CD4-positive, alpha-beta memory T cell (primary cell): ENCODE data around the gene SNX27. TPM values are rescaled to one million over a fixed set of nuclear protein-coding genes. Genes with fewer than 3 reads are reported as not detected.

Experiments used
- CTCF ChIA-PET: fragments of 350-600 bp; sonication (Branson Sonifier 250); formaldehyde crosslinking; loops from one replicate; lab custom pipeline; 2021; ENCODE audit warnings: inconsistent platforms; ENCODE audit not compliant: partially characterized antibody; lab: Charles Lee
- POLR2A ChIA-PET: fragments of 350-600 bp; sonication (Branson Sonifier 250); formaldehyde crosslinking; loops from one replicate; lab custom pipeline; 2021; ENCODE audit not compliant: partially characterized antibody; lab: Charles Lee
- DNase-seq, 5 donors: peaks; one replicate each; pipeline versions ENCODE4 v3.0.0 to v3.0.0-alpha.2; 2020 to 2022; ENCODE audit warnings: mixed read lengths in 1 of 5
- H3K27ac ChIP-seq: one replicate; pipeline ENCODE4 v1.7.0; 2013; ENCODE audit warnings: low read depth, low read length
- H3K27me3 ChIP-seq: 2 replicates; pipeline ENCODE4 v1.7.0; 2013; ENCODE audit warnings: mild to moderate bottlenecking, low read length, moderate library complexity; ENCODE audit not compliant: insufficient read depth
- H3K36me3 ChIP-seq: 2 replicates; pipeline ENCODE4 v1.7.0; 2013; ENCODE audit warnings: mild to moderate bottlenecking, low read length, moderate library complexity; ENCODE audit not compliant: insufficient read depth
- H3K4me1 ChIP-seq: 2 replicates; pipeline ENCODE4 v1.7.0; 2013; ENCODE audit warnings: mild to moderate bottlenecking, low read length, moderate library complexity; ENCODE audit not compliant: insufficient read depth
- H3K4me3 ChIP-seq, 2 donors: one replicate each; pipeline ENCODE4 v1.7.0; 2013; ENCODE audit warnings: low read length in 2 of 2, mild to moderate bottlenecking in 1 of 2
- H3K9me3 ChIP-seq, 2 donors: one replicate each; pipeline ENCODE4 v1.7.0; 2013; ENCODE audit warnings: low read length in 2 of 2, control low read depth in 1 of 2; ENCODE audit not compliant: control insufficient read depth in 1 of 2
- H3K27ac Mint-ChIP-seq, 7 donors: one replicate each; pipeline ENCODE4 v1.8.0; 2020 to 2021; ENCODE audit warnings: mixed read lengths in 7 of 7, mild to moderate bottlenecking in 6 of 7, inconsistent platforms in 3 of 7, moderate library complexity in 3 of 7
- H3K27me3 Mint-ChIP-seq, 2 donors: one replicate each; pipeline ENCODE4 v1.8.0; 2020 to 2021; ENCODE audit warnings: mixed read lengths in 2 of 2
- H3K36me3 Mint-ChIP-seq, 2 donors: one replicate each; pipeline ENCODE4 v1.8.0; 2020 to 2021; ENCODE audit warnings: mixed read lengths in 2 of 2, inconsistent platforms in 1 of 2, mild to moderate bottlenecking in 1 of 2
- H3K4me1 Mint-ChIP-seq, 4 donors: one replicate each; pipeline ENCODE4 v1.8.0; 2020 to 2021; ENCODE audit warnings: mixed read lengths in 4 of 4, mild to moderate bottlenecking in 1 of 4
- H3K4me3 Mint-ChIP-seq, 8 donors: one replicate each; pipeline ENCODE4 v1.8.0; 2020 to 2021; ENCODE audit warnings: mixed read lengths in 8 of 8, mild to moderate bottlenecking in 7 of 8, moderate library complexity in 6 of 8, inconsistent platforms in 3 of 8
- H3K9me3 Mint-ChIP-seq, 8 donors: one replicate each; pipeline ENCODE4 v1.8.0; 2020 to 2021; ENCODE audit warnings: mixed read lengths in 8 of 8, mild to moderate bottlenecking in 5 of 8, inconsistent platforms in 3 of 8, moderate library complexity in 1 of 8
- intact Hi-C: fragments of 100-400 bp; cut with micrococcal nuclease; formaldehyde crosslinking; loops from one replicate; pipeline ENCODE4 v1.15.1; 2023
- polyA plus RNA-seq, 2 donors: library from polyadenylated mRNA; unstranded; fragments of 300-500 nt; fragmentation: Illumina TruSeq; gene quantifications; one replicate each; pipeline ENCODE4 v1.2.3, GENCODE V29; 2021
- total RNA-seq, 2 experiments: library from RNA; stranded (reverse); gene quantifications; one replicate each; pipeline ENCODE4 v1.2.3, GENCODE V29; 2021

The SNX27 gene
- total RNA-seq (10 to 100 TPM; 40.0 to 44.3 TPM), polyA plus RNA-seq (10 to 100 TPM in 1 of 2 donors, 1 to 10 TPM in 1; 7.5 to 14.2 TPM)

- Histone ChIP-seq H3K4me3 (peak within 1 kb of the TSS; percentile 73 to 77), H3K27me3 (no peaks in the 10 kb centered on the region), H3K36me3 (peaks cover 6% of the 10 kb centered on the region), H3K9me3 (no peaks in the 10 kb centered on the region), H3K4me1 (peaks cover 32% of the 10 kb centered on the region), H3K27ac (peak within 1 kb of the TSS; percentile 87)
- CTCF ChIA-PET, result interaction anchor here (1.0 kb wide), 2 partner anchors 18 to 168 kb away, joined by 3 to 4 read pairs; no protein-coding TSS in a partner anchor
- Mint-ChIP-seq H3K27ac (peak within 1 kb of the TSS; percentile 89 to 99 (median 97)), H3K4me3 (peak within 1 kb of the TSS; percentile 98 to 100 (median 99)), H3K4me1 (peaks cover 31 to 46% (median 39%) of the 10 kb centered on the region in 4 donors), H3K27me3 (peaks cover 0 to 1% of the 10 kb centered on the region in 2 donors), H3K36me3 (peaks cover 4 to 13% of the 10 kb centered on the region in 2 donors), H3K9me3 (no peaks in the 10 kb centered on the region)
- POLR2A ChIA-PET, result interaction anchor here (0.6 to 1.8 kb wide), 10 partner anchors 9 to 293 kb away, joined by 3 to 7 read pairs (median 3); partner anchors contain the start of genes C2CD4D, MRPL9 and POGZ
- intact Hi-C loops, result loop anchor here (1.0 to 5.0 kb wide), 5 partner anchors 18 to 225 kb away; partner anchors contain the start of genes C2CD4D, CGN, POGZ and TDRKH
- peak; percentile 87 to 96 (median 89) for DNase-seq
These were observed at the start of gene SNX27 for GRCh38 chr1:151611832-151612500. SNX27 (plus strand) TSS chr1:151612050; CDS start chr1:151612202, 152 bp downstream.

- Histone ChIP-seq H3K4me1 (no peaks in the 10 kb centered on the region), H3K36me3 (no peaks in the 10 kb centered on the region), H3K27me3 (no peaks in the 10 kb centered on the region), H3K9me3 (no peaks in the 10 kb centered on the region), H3K27ac (no peak overlapping the region), H3K4me3 (no peak overlapping the region)
- Mint-ChIP-seq H3K4me3 (no peak overlapping the region), H3K27me3 (no peaks in the 10 kb centered on the region), H3K4me1 (no peaks in the 10 kb centered on the region), H3K27ac (peak overlapping the region in 1 of 7 donors; percentile 77), H3K36me3 (peaks cover 0 to 22% of the 10 kb centered on the region in 2 donors), H3K9me3 (no peaks in the 10 kb centered on the region)
- DNase-seq, result no peak
- ChIA-PET CTCF (interaction anchor here (0.7 to 1.1 kb wide), 2 partner anchors 31 to 51 kb away, joined by 3 to 4 read pairs; partner anchors contain the start of gene CGN), POLR2A (no interaction called here)
- intact Hi-C loops, result no loop called here
These were observed 49.2 kb upstream of the SNX27 start for GRCh38 chr1:151562661-151563060.

- H3K4me1 Mint-ChIP-seq, result peaks cover 0 to 4% (median 2%) of the 10 kb centered on the region in 4 donors
These were observed 48.5 kb upstream of the SNX27 start for GRCh38 chr1:151563376-151563775.

GRCh38 chr1:151565502-151566189 is 46.2 kb upstream of the SNX27 start:
- Histone ChIP-seq H3K9me3 (no peaks in the 10 kb centered on the region), H3K4me1 (peaks cover 20% of the 10 kb centered on the region), H3K36me3 (no peaks in the 10 kb centered on the region), H3K27me3 (no peaks in the 10 kb centered on the region), H3K27ac (no peak overlapping the region), H3K4me3 (no peak overlapping the region)
- Mint-ChIP-seq H3K4me3 (no peak overlapping the region), H3K4me1 (peaks cover 4 to 17% (median 10%) of the 10 kb centered on the region in 4 donors), H3K27me3 (no peaks in the 10 kb centered on the region), H3K27ac (peak overlapping the region in 1 of 7 donors; percentile 35), H3K9me3 (no peaks in the 10 kb centered on the region), H3K36me3 (peaks cover 0 to 26% of the 10 kb centered on the region in 2 donors)
- intact Hi-C loops, result no loop called here
- DNase-seq, result no peak
- ChIA-PET CTCF (interaction anchor here (1.1 kb wide), 1 partner anchor 29 kb away, joined by 3 read pairs; no protein-coding TSS in a partner anchor), POLR2A (no interaction called here)

More at GRCh38 chr1:151563376-151563775, 48.5 kb upstream of the SNX27 start:
- H3K4me1 ChIP-seq, result peaks cover 5% of the 10 kb centered on the region
- H3K36me3 Mint-ChIP-seq, result peaks cover 0 to 26% of the 10 kb centered on the region in 2 donors
- H3K27me3 Mint-ChIP-seq, result no peaks in the 10 kb centered on the region
- H3K27ac Mint-ChIP-seq, result no peak overlapping the region
- no peak overlapping the region for H3K4me3 ChIP-seq
- H3K27ac ChIP-seq, result no peak overlapping the region
- no peaks in the 10 kb centered on the region for H3K9me3 Mint-ChIP-seq
- POLR2A ChIA-PET, result no interaction called here
- no peaks in the 10 kb centered on the region for H3K27me3 ChIP-seq
- CTCF ChIA-PET, result no interaction called here
- H3K9me3 ChIP-seq, result no peaks in the 10 kb centered on the region
- intact Hi-C loops, result no loop called here
- no peak for DNase-seq
- H3K4me3 Mint-ChIP-seq, result no peak overlapping the region
- no peaks in the 10 kb centered on the region for H3K36me3 ChIP-seq

GRCh38 chr1:151568626-151569088 is 43.2 kb upstream of the SNX27 start:
- H3K27ac Mint-ChIP-seq, result peak overlapping the region; percentile 15 to 89 (median 79)
- peaks cover 4 to 17% (median 10%) of the 10 kb centered on the region in 4 donors for H3K4me1 Mint-ChIP-seq
- H3K9me3 Mint-ChIP-seq, result no peaks in the 10 kb centered on the region
- no peaks in the 10 kb centered on the region for H3K36me3 ChIP-seq
- peaks cover 20% of the 10 kb centered on the region for H3K4me1 ChIP-seq
- no peak overlapping the region for H3K4me3 ChIP-seq
- intact Hi-C loops, result no loop called here
- ChIA-PET POLR2A (no interaction called here), CTCF (no interaction called here)
- no peaks in the 10 kb centered on the region for H3K9me3 ChIP-seq
- peaks cover 3 to 24% of the 10 kb centered on the region in 2 donors for H3K36me3 Mint-ChIP-seq
- no peak overlapping the region for H3K4me3 Mint-ChIP-seq
- H3K27ac ChIP-seq, result peak overlapping the region; percentile 33
- no peaks in the 10 kb centered on the region for H3K27me3 Mint-ChIP-seq
- DNase-seq, result peak; percentile 33 to 87 (median 66)
- no peaks in the 10 kb centered on the region for H3K27me3 ChIP-seq

- Mint-ChIP-seq H3K27ac (peak overlapping the region in 1 of 7 donors; percentile 30), H3K9me3 (no peaks in the 10 kb centered on the region)
- CTCF ChIA-PET, result no interaction called here
These were observed 41.0 kb upstream of the SNX27 start for GRCh38 chr1:151570819-151571218.

More at GRCh38 chr1:151570819-151571218, 41.0 kb upstream of the SNX27 start:
- no peak overlapping the region for H3K27ac ChIP-seq
- no peaks in the 10 kb centered on the region for H3K27me3 ChIP-seq
- intact Hi-C loops, result no loop called here
- H3K27me3 Mint-ChIP-seq, result no peaks in the 10 kb centered on the region
- no peak overlapping the region for H3K4me3 ChIP-seq
- H3K4me1 ChIP-seq, result peaks cover 20% of the 10 kb centered on the region
- H3K4me3 Mint-ChIP-seq, result no peak overlapping the region
- no peak for DNase-seq
- POLR2A ChIA-PET, result interaction anchor here (0.7 kb wide), 1 partner anchor 146 kb away, joined by 3 read pairs; no protein-coding TSS in a partner anchor
- H3K9me3 ChIP-seq, result no peaks in the 10 kb centered on the region
- H3K4me1 Mint-ChIP-seq, result peaks cover 4 to 17% (median 10%) of the 10 kb centered on the region in 4 donors
- no peaks in the 10 kb centered on the region for H3K36me3 ChIP-seq
- H3K36me3 Mint-ChIP-seq, result peaks cover 6 to 31% of the 10 kb centered on the region in 2 donors
